Endometrium (tissue), 2 donors: ENCODE data around the gene KLHDC7A.

Experiments
- FAIRE-seq: peaks from 2 replicates; lab custom pipeline; 2012; peaks lifted over from hg19 to GRCh38; lab: Jason Lieb, UNC
- donor health status: control.
- donor health status: control.

KLHDC7A gene

GRCh38 chr1:18473195-18473815 is 7.4 kb upstream of the KLHDC7A start:
- no peak for FAIRE-seq

DNA sequence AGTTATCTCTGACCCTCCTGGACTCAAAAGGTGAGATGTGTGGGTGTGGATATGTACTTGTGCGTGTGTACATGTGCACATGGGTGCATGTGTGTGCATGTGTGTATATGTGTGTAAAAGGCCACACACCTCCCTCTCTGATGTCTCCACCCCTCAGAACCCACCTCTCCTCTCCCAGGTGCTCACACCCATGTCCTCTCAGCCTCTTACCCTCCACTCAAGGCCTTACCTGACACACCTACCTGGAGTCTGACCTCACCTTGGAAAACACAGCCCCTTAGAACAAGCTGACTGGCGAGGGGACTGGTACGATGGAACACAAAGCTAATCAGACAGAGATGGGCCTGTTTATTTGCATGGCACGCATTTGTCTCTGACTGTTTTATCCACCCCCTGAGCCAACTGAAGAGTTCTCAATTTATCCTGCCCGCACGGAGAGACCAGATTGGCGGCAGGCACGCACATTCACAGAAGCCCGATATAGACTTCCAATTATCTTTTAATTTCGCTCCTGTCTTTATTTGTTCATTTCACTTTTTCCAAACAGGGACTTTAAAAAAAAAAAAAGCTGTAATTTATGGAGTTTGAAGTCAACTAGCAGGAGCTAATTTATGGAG is 6.1 kb upstream of the KLHDC7A start:
- no peak for FAIRE-seq

DNA sequence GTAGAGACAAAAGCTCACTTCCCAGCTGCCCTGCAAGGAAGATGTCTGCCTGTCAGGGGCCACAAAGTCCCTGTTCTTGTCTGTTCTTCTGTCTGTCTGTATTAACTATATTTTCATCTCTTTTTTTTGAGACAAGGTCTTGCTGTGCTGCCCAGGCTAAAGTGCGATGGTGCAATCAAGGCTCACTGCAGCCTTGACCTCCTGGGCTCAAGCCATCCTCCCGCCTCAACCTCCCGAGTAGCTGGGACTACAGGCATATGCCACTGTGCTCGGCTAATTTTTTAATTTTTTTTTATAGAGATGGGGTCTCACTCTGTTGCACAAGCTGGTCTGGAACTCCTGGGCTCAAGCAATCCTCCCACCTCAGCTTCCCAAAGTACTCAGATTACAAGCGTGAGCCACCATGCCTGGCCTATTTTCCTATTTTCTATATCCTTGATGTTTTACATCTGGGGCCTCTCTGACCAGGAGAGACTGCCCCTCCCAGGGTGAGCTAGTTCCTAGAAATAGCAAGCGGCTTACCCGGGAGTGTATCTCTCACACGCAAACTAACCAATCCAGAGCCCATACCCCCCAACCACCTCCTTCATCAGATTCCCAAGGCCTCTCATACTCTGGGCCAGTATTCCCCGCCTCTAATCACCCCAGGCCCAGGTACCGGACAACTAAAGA is 5.4 kb upstream of the KLHDC7A start:
- FAIRE-seq = no peak

- no peak for FAIRE-seq
Observed at GRCh38 chr1:18479454-18479853, 1.3 kb upstream of the KLHDC7A start.

- FAIRE-seq = no peak
Observed at GRCh38 chr1:18481190-18481920, 625 bp downstream of the KLHDC7A start.

GRCh38 chr1:18481921-18482701 is 1.4 kb downstream of the KLHDC7A start:
- FAIRE-seq = no peak

DNA sequence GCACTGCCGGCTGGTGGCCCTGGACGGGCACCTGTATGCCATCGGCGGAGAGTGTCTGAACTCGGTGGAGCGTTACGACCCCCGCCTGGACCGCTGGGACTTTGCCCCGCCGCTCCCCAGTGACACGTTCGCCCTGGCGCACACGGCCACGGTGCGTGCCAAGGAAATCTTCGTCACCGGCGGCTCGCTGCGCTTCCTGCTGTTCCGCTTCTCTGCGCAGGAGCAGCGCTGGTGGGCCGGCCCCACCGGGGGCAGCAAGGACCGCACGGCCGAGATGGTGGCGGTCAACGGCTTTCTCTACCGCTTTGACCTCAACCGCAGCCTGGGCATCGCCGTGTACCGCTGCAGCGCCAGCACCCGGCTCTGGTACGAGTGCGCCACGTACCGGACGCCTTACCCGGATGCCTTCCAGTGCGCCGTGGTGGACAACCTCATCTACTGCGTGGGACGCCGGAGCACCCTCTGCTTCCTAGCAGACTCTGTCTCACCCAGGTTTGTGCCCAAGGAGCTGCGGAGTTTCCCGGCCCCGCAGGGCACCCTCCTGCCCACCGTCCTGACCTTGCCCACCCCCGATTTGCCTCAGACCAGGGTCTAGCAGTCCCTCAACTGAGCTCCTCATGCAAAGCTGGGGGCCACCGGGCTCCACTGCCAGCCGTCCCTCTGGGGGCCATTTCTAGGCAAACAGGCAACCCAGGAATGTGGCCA is 2.1 kb downstream of the KLHDC7A start:
- no peak for FAIRE-seq

DNA sequence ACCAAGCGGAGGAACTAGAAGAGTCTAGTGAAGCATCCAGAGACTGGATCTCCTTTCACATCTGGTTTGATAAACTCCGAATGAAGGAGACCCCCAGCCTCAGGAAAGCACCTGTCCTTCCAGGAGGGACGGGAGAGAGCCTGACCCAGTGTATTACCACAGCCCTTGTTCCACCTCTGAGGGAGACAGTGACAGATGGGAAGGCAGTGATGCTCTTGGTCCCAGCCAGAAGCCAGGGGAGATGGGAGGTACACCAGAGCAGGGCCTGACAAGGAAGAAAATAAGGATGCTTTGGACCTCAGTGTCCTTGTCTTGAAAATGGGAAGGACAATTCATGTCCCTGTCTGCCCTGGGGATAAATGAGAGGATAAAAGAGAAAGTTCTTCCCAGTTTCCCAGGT is 3.5 kb downstream of the KLHDC7A start:
- FAIRE-seq = no peak

DNA sequence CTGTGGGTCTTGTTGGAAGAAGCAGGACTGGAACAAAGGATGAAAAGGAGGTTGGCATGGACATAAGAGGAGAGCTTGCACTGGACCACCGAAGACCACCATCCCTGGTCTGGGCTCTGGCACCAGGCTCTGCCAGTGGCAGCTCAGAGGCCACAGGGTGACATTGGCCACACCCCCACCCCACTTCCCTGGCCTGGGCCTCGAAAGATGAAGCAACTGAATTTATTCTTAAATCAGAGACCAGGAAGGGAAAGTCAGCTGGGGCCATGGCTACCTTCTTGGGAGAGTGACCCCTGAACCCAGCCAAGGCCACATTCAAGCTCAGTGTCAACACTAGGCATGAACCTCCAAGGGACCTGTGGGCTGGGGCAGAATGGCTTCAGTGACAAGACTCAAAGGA is 4.0 kb downstream of the KLHDC7A start:
- FAIRE-seq = no peak

- FAIRE-seq = no peak
Observed at GRCh38 chr1:18485227-18485626, 4.5 kb downstream of the KLHDC7A start.

DNA sequence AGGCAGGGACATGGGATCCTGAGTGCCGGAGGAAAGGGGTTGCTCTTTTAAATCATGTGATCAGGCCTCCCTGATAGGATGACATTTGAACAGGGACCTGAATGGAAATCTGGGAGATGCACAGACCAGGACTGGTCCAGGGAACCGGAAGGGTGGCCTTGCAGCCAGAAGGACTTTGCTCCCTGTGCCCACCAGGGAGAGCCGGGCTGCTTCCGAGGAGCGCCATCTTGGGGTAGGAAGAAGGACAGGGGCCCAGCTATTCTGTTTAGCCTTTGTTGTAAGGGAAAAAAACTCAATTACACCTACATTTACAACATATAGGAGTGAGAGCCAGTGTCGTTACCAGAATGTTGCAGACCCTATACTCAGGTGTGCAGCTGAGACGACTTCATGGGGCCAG is 5.5 kb downstream of the KLHDC7A start:
- FAIRE-seq = no peak

DNA sequence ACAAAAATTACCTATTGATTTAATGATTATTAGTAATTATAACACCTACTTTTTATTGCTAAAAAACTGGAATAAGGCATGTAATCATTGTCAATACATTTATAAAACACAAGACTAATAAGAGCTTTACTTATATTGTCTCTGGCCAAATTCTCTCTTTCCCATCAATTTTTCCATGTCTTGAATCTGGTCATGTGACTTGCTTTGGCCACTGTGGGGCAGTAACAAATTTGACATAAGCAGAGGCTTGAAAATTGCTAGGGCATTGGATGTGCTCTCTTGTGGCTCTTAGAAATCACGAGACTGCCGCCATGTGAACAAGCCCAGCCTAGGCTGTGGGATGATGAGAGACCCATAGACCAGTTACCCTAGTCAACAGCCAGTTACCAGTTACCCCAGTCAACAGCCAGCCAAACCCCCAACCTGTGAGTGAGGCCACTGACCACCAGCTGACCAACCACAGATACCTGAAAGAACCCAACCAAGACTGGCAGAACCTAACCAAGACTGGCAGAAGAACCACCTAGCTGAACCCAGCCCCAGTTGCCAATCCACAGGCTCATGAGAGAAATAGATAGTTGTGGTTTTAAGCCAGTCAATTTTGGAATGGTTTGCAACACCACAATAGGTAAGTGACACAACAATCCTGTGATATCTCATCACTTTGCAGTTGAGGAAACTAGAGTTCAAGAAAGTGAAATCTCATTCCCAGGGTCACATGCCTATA is 8.8 kb downstream of the KLHDC7A start:
- no peak for FAIRE-seq

GRCh38 chr1:18491168-18491567 is 10.4 kb downstream of the KLHDC7A start:
- no peak for FAIRE-seq

GRCh38 chr1:18494304-18494703 is 13.6 kb downstream of the KLHDC7A start:
- no peak for FAIRE-seq

DNA sequence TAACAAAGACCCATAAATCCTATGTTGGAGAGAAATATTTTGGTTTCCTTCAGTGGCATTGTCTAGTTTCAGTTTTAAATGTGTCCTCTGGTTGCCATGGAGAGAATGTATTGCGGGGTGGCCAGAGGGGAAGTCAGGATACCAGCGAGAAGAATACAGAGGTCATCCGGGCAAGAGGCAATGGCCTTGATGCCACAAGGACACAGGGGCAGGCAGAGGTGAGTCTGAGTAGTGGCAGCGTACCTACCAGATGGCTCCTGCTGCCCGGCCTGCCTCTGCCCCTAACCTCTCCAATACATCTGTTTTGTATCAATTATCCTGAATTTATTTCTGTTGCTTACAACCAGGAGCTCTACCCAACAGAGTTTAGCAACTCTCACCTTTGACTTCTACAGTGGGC is 14.9 kb downstream of the KLHDC7A start:
- no peak for FAIRE-seq

DNA sequence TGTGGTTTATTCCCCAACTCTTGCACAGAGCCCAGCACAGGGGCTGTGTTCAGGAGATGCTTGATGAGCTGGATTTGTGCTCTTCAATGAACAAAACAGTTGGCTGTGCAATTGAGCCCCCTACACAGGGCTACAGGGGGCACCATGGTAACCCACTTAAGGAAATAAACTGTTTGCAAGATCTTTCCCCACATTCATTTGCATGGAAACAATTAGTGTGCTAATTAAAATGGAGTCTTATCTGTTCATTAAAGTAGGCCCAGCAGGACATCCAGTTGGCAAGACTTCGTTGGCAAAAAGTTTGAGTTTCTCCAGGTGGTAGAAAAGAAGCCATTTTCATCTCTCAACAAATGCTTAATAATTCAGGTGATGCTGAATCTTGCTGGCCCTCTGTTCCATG is 15.3 kb downstream of the KLHDC7A start:
- no peak for FAIRE-seq

DNA sequence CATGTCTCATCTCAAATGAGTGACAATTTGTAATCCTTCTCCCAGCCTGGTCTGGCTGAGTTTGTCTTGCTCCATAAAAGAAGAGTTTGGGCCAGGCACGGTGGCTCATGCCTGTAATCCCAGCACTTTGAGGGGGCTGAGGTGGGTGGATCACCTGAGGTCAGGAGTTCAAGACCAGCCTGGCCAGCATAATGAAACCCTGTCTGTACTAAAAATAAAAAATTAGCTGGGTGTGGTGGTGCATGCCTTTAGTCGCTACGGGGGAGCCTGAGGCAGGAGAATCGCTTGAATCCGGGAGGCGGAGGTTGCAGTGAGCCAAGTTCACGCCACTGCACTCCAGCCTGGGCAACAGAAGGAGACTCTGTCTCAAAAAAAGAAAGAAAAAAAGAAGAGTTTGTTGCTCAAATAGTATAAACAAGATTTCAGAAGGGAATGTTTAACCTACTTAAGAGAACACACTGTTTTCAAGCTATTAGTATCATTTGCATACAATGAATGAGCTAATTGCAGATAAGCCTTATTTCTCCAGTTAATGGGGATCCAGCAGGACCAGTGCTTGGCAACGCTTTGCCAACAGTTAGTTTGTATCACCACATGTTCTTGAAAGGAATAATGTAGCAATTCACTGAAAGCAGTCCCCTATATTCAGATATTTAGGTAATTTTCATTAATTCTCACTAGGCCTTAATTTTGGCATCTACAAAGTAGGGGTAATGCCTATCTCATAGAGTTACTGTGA is 15.9 kb downstream of the KLHDC7A start:
- no peak for FAIRE-seq

GRCh38 chr1:18501833-18502232 is 21.1 kb downstream of the KLHDC7A start:
- FAIRE-seq = no peak

GRCh38 chr1:18504609-18505008 is 23.9 kb downstream of the KLHDC7A start:
- FAIRE-seq = no peak

DNA sequence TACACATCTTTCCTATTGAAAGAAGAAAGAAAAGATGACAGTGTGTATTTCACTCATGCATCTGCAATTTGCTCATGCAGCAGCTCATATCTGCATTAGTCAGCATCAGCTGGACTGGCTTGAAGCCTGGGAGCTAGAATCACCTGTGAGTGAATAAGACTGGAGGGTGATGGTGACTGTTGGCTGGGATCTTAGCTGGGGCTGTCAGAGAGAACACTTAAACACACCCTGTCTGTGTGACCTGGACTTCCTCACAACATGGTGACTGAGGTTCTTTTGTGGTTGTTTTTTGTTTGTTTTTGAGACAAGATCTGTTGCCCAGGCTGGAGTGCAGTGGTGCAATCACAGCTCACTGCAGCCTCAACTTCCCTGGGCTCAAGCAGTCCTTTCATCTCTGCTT is 24.9 kb downstream of the KLHDC7A start:
- no peak for FAIRE-seq
